GM12891 (cell line): Measurements from ENCODE around the gene GPRIN3.
"Not testable (repeated sequence)": the region's sequence is repeated elsewhere in the genome, so short reads cannot be mapped to it uniquely, and the experiment has no call there.

Source experiments
- DNase-seq: peaks from one replicate; pipeline ENCODE4 v3.0.0; 2011; ENCODE audit warnings: low spot score; ENCODE audit not compliant: insufficient read length
- FAIRE-seq: peaks from 2 replicates; lab custom pipeline; 2011; peaks lifted over from hg19 to GRCh38; lab: Jason Lieb, UNC
- PAX5 ChIP-seq: IDR thresholded peaks from 2 replicates; pipeline ENCODE4 v1.6.1; 2011; ENCODE audit warnings: low read length, moderate library complexity, mild to moderate bottlenecking; ENCODE audit not compliant: insufficient read depth, severe bottlenecking
- POLR2A ChIP-seq: IDR thresholded peaks from 2 replicates; pipeline ENCODE4 v1.6.1; 2011; ENCODE audit warnings: low read depth, low read length, control low read depth
- POLR2AphosphoS5 ChIP-seq: IDR thresholded peaks from 2 replicates; pipeline ENCODE4 v1.6.1; 2011; ENCODE audit warnings: low read depth, low read length, control low read depth
- POU2F2 ChIP-seq: IDR thresholded peaks from 2 replicates; pipeline ENCODE4 v1.6.1; 2011; ENCODE audit warnings: low read depth, mild to moderate bottlenecking, control low read depth, low read length, moderate library complexity
- SPI1 ChIP-seq: IDR thresholded peaks from 2 replicates; pipeline ENCODE4 v1.6.1; 2011; ENCODE audit warnings: low read depth, low read length, control low read depth
- TAF1 ChIP-seq: IDR thresholded peaks from 2 replicates; pipeline ENCODE4 v1.6.1; 2011; ENCODE audit warnings: low read depth, low read length, control low read depth

Gene GPRIN3

DNA sequence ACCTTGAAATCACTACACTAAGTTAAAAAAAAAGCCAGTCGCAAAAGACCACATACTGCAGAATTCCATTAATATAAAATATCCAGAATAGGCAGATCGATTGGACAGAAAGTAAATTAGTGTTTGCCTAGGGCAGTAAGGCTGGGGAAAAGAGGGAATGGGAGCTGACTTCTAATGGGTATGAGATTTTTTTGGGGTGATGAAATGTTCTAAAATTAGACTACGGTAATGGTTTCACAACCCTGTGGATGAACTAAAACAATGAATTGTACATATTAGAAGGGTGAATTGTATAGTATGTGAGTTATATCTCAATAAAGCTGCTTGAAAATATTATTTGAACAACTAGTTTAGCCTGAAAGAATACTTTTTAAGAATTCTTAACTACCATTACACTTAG, 6.7 kb upstream of the GPRIN3 start:
- FAIRE-seq (no peak), DNase-seq (no peak)
- TF ChIP-seq SPI1 (no peak), PAX5 (no peak), POLR2A (no peak), POLR2AphosphoS5 (no peak), POU2F2 (no peak), TAF1 (no peak)

DNA sequence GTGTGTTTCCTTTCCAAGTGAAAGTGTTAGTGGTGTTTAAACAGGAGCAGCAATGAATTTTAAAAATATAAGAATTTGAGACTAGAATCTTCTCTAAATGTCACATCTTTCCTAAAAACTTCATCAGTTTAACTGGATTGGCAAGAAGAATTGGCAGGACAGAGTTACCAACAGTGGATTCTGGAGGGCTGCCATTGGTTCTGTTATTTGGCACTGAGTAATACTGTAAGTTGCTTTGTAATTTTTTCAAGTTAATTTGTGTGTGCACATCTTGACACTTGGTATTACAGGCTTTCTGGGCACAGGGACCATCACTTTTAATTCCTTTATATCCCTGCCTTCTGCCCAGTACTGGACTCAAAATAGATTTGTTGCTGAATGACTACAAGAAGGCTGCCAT, 4.5 kb upstream of the GPRIN3 start:
- TF ChIP-seq POU2F2 (no peak), POLR2AphosphoS5 (no peak), POLR2A (no peak), PAX5 (no peak), SPI1 (no peak), TAF1 (no peak)
- DNase-seq, result no peak
- FAIRE-seq, result no peak

DNA sequence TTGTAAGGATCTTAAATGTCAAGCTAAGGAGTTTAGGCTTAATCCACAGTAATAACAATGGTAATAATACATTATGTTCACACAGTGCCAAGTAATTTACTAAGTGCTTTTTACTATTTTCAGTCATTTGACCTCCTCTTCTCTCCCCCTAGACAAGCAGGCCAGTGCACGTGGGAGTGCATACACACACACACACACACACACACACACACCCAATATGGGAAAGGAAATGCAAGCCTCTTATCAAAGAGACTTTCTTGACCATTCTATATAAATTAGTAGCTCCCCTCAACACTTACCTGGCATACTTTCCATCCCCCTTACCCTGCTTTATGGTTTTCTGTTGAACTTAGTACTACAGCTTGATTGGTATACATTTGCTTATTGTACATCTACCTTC, 3.8 kb upstream of the GPRIN3 start:
- DNase-seq, result no peak
- TF ChIP-seq POLR2AphosphoS5 (no peak), PAX5 (no peak), SPI1 (no peak), POLR2A (no peak), TAF1 (no peak), POU2F2 (no peak)
- FAIRE-seq, result no peak

DNA sequence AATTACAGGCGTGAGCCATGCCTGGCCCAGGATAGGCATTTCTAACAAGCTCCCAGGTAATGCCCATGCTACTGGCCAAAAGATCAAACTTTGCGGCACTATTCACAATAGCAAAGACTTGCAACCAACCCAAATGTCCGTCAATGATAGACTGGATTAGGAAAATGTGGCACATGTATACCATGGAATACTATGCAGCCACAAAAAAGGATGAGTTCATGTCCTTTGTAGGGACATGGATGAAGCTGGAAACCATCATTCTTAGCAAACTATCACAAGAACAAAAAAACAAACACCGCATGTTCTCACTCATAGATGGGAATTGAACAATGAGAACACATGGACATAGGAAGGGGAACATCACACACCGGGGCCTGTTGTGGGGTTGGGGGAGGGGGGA, 1.6 kb upstream of the GPRIN3 start:
- DNase-seq, FAIRE-seq: not testable (repeated sequence)

DNA sequence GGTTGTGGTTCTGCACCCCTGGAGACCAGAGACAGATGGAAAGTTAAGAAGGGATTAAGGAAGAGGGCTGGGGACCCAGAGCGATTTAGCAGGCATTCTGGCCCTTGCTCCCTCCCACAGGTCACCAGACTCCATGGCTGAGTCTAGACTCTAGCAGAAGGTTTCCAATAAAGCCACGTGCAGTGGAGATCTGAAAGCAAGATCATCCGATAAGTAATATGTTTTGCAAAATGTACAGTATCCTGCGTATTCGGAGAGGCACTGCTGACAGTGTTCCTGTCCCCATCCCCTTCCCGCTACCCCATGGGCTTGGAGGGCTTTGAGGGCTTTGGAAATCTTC, 531 bp upstream of the GPRIN3 start:
- DNase-seq (no peak), FAIRE-seq (no peak)
- TF ChIP-seq POU2F2, result no peak
- no peak for TF ChIP-seq SPI1
- TF ChIP-seq PAX5, result no peak
- no peak for TF ChIP-seq TAF1
- TF ChIP-seq POLR2A, result no peak
- TF ChIP-seq POLR2AphosphoS5, result no peak

DNA sequence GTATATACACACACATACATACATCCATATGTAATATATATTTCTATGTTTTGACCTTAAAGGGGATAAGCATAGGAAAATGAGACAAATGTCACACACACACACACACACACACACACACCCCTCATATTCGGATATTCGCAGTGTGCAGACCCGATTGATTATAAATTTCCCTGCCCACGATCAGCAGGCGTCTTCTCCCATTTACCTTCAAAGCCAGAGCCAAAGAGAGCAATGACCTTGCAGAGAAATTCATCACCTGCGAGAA, 488 bp downstream of the GPRIN3 start:
- TF ChIP-seq SPI1 (no peak), PAX5 (no peak), POU2F2 (no peak)
- DNase-seq (no peak), FAIRE-seq (no peak)

DNA sequence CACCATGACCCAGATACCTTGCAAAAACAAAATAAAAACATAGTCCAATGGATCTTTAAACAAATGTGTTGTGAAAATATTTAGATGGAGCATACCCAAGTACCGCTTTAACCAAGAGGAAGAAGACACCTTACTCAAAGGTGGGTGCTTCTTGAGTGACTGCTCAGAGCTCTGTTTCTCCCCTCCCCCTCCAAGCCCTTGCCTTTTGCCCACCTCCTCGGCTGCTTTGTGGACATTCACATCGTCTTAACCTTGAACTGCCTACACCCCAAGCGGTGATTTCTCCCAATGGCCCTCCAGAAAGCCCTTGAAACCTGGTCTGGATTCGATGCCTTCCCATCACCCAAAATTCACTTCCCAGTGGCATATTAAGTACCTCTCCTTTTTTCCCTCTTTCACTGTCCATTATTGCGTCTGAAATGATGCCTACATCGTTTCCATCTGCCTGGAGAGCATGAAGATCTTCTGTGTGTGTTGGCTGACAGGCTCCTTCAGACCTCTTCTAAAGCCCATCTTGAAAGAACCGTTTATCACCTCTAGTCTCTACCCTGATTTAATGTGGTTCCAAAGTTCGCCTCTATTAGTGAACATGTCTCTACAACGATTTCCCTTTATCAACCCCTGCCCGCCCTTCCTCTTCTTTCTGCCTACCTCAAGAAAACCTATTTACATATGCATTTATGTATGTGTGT, 968 bp downstream of the GPRIN3 start:
- no peak for TF ChIP-seq POU2F2
- TF ChIP-seq POLR2AphosphoS5, result no peak
- no peak for TF ChIP-seq PAX5
- no peak for TF ChIP-seq POLR2A
- TF ChIP-seq SPI1, result no peak
- TF ChIP-seq TAF1, result no peak
- FAIRE-seq (no peak), DNase-seq (no peak)

DNA sequence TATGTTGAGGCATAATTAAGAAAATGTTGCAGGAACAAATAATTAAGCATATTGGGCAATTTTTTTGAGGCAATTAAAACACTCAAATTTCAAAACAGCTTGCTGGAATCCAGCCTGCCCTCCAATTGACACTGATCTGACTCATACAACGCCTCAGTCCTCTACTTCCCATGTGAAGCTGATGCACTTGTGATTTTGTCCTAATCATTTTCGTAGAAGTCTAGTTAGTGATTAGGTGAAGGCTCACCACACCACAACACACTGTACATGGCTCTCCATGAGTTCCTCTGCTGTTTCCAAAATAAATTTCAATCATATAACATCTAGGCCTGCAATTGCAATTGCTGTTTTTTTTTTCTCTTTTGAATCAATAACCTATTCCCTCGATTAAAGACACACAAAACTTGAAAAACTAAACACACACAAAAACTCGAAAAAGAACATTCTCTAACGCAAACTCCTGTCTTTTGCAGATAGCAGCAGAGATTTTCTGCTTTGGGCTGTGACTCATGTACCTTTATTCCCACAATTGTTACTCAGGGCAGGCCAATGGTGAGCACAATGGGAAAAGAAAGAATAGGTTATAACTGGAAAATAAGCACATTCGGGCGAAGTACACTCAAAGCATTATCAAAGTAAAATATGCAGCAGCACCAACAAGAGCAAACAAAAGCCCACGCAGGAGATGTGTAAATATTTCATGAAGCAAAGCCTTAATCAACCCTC, 1.7 kb downstream of the GPRIN3 start:
- no peak for FAIRE-seq
- no peak for TF ChIP-seq SPI1
- TF ChIP-seq POU2F2, result no peak
- TF ChIP-seq POLR2A, result no peak
- TF ChIP-seq TAF1, result no peak
- no peak for TF ChIP-seq PAX5
- no peak for TF ChIP-seq POLR2AphosphoS5
- no peak for DNase-seq

DNA sequence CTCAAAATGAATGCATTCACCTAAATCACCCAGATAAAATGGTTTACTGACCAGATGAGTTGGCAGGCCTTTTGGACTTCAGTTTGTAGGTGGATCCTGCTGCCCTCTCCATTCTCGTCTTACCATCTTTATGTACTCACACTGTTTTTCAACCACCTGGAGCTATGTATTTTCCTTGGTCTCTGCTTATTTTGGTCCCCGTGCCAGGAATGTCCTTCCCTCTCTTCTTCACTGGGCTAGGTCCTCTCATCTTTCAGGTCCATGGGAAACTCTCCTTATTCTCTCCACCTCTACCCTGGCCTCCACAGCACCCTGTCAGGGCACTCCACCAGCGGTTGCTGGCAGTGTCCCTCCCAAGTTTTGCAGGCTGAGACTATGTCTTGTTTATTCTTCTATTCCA, 2.6 kb downstream of the GPRIN3 start:
- TF ChIP-seq POLR2AphosphoS5 (no peak), POU2F2 (no peak), TAF1 (no peak), PAX5 (no peak), SPI1 (no peak), POLR2A (no peak)
- no peak for DNase-seq
- FAIRE-seq, result no peak

DNA sequence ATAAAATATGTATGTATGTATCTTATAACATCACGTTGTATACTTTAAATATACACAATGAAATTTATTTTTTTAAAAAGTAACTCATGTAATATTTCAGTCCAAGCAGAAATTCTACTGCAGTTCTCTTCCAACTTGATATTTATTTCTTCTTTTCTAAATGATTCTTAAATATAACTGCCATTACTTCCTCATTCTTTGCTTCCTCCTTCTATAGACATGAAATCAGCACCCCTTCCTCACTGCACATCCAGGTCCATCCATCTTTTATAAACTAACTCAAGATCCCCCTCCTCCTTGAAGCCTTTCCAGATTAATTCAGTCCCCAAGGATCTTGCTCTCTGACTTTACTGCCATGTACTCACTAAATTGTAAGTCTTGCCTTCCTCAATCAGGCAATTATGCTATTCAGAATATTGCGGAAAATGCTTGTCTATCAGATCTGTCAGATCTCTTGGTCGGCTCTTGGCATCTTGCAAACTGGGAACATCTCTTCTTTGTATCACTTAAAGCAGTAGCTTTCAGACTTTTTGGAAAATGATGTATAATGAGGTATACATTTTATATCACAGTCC, 3.7 kb downstream of the GPRIN3 start:
- TF ChIP-seq SPI1, result no peak
- TF ChIP-seq POU2F2, result no peak
- no peak for TF ChIP-seq PAX5
- TF ChIP-seq TAF1, result no peak
- TF ChIP-seq POLR2AphosphoS5, result no peak
- TF ChIP-seq POLR2A, result no peak
- DNase-seq (no peak), FAIRE-seq (no peak)

DNA sequence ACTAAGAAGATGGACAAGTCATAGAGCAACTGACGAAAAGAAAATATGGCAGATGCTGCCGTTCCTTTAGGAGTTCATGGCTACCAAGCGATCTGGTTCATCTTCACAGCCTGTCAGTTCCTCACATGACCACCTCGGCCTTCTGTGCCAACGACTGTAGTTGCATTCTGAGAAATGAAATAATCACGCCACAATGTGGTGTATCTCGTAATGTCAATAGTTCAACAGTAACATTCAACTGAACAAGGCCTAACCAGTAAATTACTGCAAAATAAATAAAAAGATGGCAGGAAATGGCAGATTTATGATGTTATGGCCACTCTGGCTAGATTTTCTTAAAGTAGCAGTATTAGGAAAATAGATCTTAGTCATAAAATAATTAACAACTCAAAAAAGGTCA, 4.4 kb downstream of the GPRIN3 start:
- no peak for DNase-seq
- FAIRE-seq, result no peak

More for the DNA sequence above, 4.4 kb downstream of the GPRIN3 start:
- TF ChIP-seq SPI1 (no peak), POLR2AphosphoS5 (no peak), TAF1 (no peak), POU2F2 (no peak), PAX5 (no peak), POLR2A (no peak)
